Astrocyte (in vitro differentiated cells and primary cell): ENCODE data around the gene CEP19. TPM values are rescaled to one million over a fixed set of nuclear protein-coding genes. Genes with fewer than 3 reads are reported as not detected.

ENCODE experiments used
- DNase-seq: peaks from one replicate; pipeline ENCODE4 v3.0.0-alpha.2; 2010; ENCODE audit warnings: low read depth
- FAIRE-seq: peaks from 2 replicates; lab custom pipeline; 2011; peaks lifted over from hg19 to GRCh38; lab: Jason Lieb, UNC
- H2AFZ ChIP-seq: 2 replicates; pipeline ENCODE4 v1.6.0; 2012; ENCODE audit warnings: low read depth, low read length, inconsistent platforms
- H3K27ac ChIP-seq: 2 replicates; pipeline ENCODE4 v1.5.1; 2011; ENCODE audit warnings: low read depth, low read length, inconsistent platforms
- H3K27me3 ChIP-seq: 2 replicates; pipeline ENCODE4 v1.6.0; 2011; ENCODE audit warnings: low read length, inconsistent platforms; ENCODE audit not compliant: insufficient read depth
- H3K36me3 ChIP-seq: 2 replicates; pipeline ENCODE4 v1.5.1; 2011; ENCODE audit warnings: low read length, inconsistent platforms; ENCODE audit not compliant: insufficient read depth
- H3K4me1 ChIP-seq: 2 replicates; pipeline ENCODE4 v1.5.1; 2011; ENCODE audit warnings: low read length, inconsistent platforms; ENCODE audit not compliant: insufficient read depth
- H3K4me2 ChIP-seq: 2 replicates; pipeline ENCODE4 v1.6.0; 2012; ENCODE audit warnings: low read length, inconsistent platforms
- H3K4me3 ChIP-seq: 2 replicates; pipeline ENCODE4 v1.5.1; 2011; ENCODE audit warnings: low read depth, mild to moderate bottlenecking, low read length, inconsistent platforms; ENCODE audit not compliant: insufficient read depth
- H3K79me2 ChIP-seq: 2 replicates; pipeline ENCODE4 v1.6.0; 2012; ENCODE audit warnings: mild to moderate bottlenecking, low read length, inconsistent platforms; ENCODE audit not compliant: insufficient read depth
- H3K9ac ChIP-seq: 2 replicates; pipeline ENCODE4 v1.6.0; 2012; ENCODE audit warnings: mild to moderate bottlenecking, low read length, inconsistent platforms
- H3K9me3 ChIP-seq: 2 replicates; pipeline ENCODE4 v1.5.1; 2012; ENCODE audit warnings: low read depth, mild to moderate bottlenecking, low read length, inconsistent platforms; ENCODE audit not compliant: insufficient read depth
- H4K20me1 ChIP-seq: 2 replicates; pipeline ENCODE4 v1.6.0; 2012; ENCODE audit warnings: low read length, inconsistent platforms; ENCODE audit not compliant: insufficient read depth
- H3K27ac Mint-ChIP-seq: one replicate; pipeline ENCODE4 v1.8.0; 2021; ENCODE audit warnings: mild to moderate bottlenecking, mixed read lengths; ENCODE audit not compliant: unreplicated experiment
- H3K27me3 Mint-ChIP-seq: one replicate; pipeline ENCODE4 v1.8.0; 2021; ENCODE audit warnings: low read depth, mixed read lengths; ENCODE audit not compliant: unreplicated experiment
- H3K36me3 Mint-ChIP-seq: one replicate; pipeline ENCODE4 v1.8.0; 2021; ENCODE audit warnings: low read depth, mixed read lengths; ENCODE audit not compliant: unreplicated experiment
- H3K4me1 Mint-ChIP-seq: one replicate; pipeline ENCODE4 v1.8.0; 2021; ENCODE audit warnings: low read depth, mixed read lengths; ENCODE audit not compliant: unreplicated experiment
- H3K4me3 Mint-ChIP-seq: one replicate; pipeline ENCODE4 v1.8.0; 2021; ENCODE audit warnings: mild to moderate bottlenecking, moderate library complexity, mixed read lengths; ENCODE audit not compliant: unreplicated experiment
- H3K9me3 Mint-ChIP-seq: one replicate; pipeline ENCODE4 v1.8.0; 2021; ENCODE audit warnings: mild to moderate bottlenecking, mixed read lengths; ENCODE audit not compliant: unreplicated experiment
- EZH2 ChIP-seq: IDR thresholded peaks from 2 replicates; pipeline ENCODE4 v1.6.1; 2012; ENCODE audit warnings: mild to moderate bottlenecking, low read length, inconsistent platforms; ENCODE audit not compliant: insufficient read depth
- total RNA-seq: library from RNA; stranded (reverse); gene quantifications from 2 replicates; pipeline ENCODE4 v1.2.1, GENCODE V29; 2021
- TF ChIP-seq, protein P1 (sequence below): IDR thresholded peaks from 2 replicates; pipeline ENCODE4 v1.5.1; 2011; ENCODE audit warnings: low read depth, mild to moderate bottlenecking, inconsistent platforms, low read length, moderate library complexity; ENCODE audit not compliant: insufficient read depth

Gene CEP19
- total RNA-seq, 1 donor from 2014 or later: 2.8 TPM

GRCh38 chr3:196756732-196757131 is 44.7 kb upstream of the CEP19 start:
- Mint-ChIP-seq H3K4me1 (peaks cover 23% of the 10 kb centered on the region), H3K27ac (no peak overlapping the region), H3K9me3 (peaks cover 12% of the 10 kb centered on the region), H3K36me3 (peaks cover 14% of the 10 kb centered on the region), H3K4me3 (no peak overlapping the region), H3K27me3 (no peaks in the 10 kb centered on the region)
- Histone ChIP-seq H3K9me3 (peaks cover 5% of the 10 kb centered on the region), H3K36me3 (peaks cover 4% of the 10 kb centered on the region), H3K4me2 (no peak overlapping the region), H3K4me3 (no peak overlapping the region), H2AFZ (no peak overlapping the region), H3K79me2 (peaks cover 91% of the 10 kb centered on the region), H3K27ac (no peak overlapping the region), H3K4me1 (no peaks in the 10 kb centered on the region), H4K20me1 (peaks cover 69% of the 10 kb centered on the region), H3K27me3 (no peaks in the 10 kb centered on the region), H3K9ac (no peak overlapping the region)
- DNase-seq: no peak
- FAIRE-seq: no peak
- TF ChIP-seq EZH2: no peak
- TF ChIP-seq, protein P1, sequence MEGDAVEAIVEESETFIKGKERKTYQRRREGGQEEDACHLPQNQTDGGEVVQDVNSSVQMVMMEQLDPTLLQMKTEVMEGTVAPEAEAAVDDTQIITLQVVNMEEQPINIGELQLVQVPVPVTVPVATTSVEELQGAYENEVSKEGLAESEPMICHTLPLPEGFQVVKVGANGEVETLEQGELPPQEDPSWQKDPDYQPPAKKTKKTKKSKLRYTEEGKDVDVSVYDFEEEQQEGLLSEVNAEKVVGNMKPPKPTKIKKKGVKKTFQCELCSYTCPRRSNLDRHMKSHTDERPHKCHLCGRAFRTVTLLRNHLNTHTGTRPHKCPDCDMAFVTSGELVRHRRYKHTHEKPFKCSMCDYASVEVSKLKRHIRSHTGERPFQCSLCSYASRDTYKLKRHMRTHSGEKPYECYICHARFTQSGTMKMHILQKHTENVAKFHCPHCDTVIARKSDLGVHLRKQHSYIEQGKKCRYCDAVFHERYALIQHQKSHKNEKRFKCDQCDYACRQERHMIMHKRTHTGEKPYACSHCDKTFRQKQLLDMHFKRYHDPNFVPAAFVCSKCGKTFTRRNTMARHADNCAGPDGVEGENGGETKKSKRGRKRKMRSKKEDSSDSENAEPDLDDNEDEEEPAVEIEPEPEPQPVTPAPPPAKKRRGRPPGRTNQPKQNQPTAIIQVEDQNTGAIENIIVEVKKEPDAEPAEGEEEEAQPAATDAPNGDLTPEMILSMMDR: no peak

DNA sequence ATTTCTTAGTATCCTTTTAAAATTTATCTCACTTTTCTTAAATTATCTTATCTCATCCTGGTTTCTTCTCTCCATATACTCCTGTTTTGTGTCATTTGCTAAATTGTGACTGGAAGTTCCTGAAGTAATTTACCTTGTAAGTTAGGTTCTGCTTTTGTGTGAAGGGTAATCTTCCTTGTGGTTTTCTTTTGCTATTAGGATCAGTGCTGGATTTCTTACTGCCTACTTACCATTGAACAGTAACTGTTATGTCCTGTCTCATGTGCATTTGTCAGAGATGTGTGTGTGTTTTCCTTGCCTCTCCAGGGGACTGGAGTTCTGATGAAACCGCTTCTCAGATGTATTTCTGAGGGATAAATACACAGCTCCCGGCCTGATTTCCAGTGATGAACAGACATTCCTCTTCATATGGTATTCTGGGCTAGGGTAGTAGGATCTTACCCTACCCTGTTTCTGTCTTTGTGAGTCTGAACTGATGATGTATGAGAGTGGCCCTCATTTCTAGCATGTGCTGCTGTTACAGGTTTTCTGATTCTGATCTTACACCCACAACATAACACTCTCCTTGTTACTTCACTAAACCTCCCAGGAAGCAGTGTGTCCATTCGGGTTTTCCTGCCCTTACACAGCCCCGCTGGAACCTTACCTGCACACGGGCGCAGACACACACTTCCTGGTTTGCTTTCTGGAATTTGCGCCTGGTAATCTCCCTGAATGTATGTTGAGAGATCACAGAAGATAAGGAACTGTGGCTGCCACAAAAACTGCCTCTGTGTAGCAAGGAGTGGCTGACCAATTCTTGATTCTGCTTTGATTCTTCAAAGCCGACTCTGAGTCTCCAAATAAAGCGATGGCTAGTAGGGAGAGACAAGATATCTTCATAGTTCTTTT is 42.3 kb upstream of the CEP19 start:
- peaks cover 4% of the 10 kb centered on the region for H3K36me3 ChIP-seq
- Mint-ChIP-seq H3K27ac (peak overlapping the region; percentile 73), H3K36me3 (peaks cover 14% of the 10 kb centered on the region), H3K9me3 (peaks cover 12% of the 10 kb centered on the region), H3K27me3 (no peaks in the 10 kb centered on the region), H3K4me1 (peaks cover 27% of the 10 kb centered on the region), H3K4me3 (no peak overlapping the region)
- DNase-seq: no peak
- no peak overlapping the region for H2AFZ ChIP-seq
- H3K4me2 ChIP-seq: no peak overlapping the region
- no peak overlapping the region for H3K4me3 ChIP-seq
- peaks cover 71% of the 10 kb centered on the region for H4K20me1 ChIP-seq
- no peak for FAIRE-seq
- peaks cover 5% of the 10 kb centered on the region for H3K9me3 ChIP-seq
- TF ChIP-seq EZH2: no peak
- TF ChIP-seq, protein P1: no peak
- no peak overlapping the region for H3K27ac ChIP-seq
- peaks cover 97% of the 10 kb centered on the region for H3K79me2 ChIP-seq
- no peaks in the 10 kb centered on the region for H3K4me1 ChIP-seq
- H3K27me3 ChIP-seq: no peaks in the 10 kb centered on the region
- no peak overlapping the region for H3K9ac ChIP-seq

GRCh38 chr3:196753201-196753600 is 41.2 kb upstream of the CEP19 start:
- DNase-seq (no peak), FAIRE-seq (no peak)
- H2AFZ ChIP-seq: no peak overlapping the region
- no peaks in the 10 kb centered on the region for H3K27me3 ChIP-seq
- H3K4me1 Mint-ChIP-seq: peaks cover 25% of the 10 kb centered on the region
- H4K20me1 ChIP-seq: peaks cover 74% of the 10 kb centered on the region
- TF ChIP-seq, protein P1: no peak
- no peak for TF ChIP-seq EZH2
- H3K27ac ChIP-seq: no peak overlapping the region
- no peaks in the 10 kb centered on the region for H3K27me3 Mint-ChIP-seq
- H3K36me3 ChIP-seq: peaks cover 6% of the 10 kb centered on the region
- peaks cover 5% of the 10 kb centered on the region for H3K9me3 ChIP-seq
- peaks cover 97% of the 10 kb centered on the region for H3K79me2 ChIP-seq
- H3K4me3 Mint-ChIP-seq: no peak overlapping the region
- H3K4me3 ChIP-seq: no peak overlapping the region
- H3K9me3 Mint-ChIP-seq: peaks cover 13% of the 10 kb centered on the region
- H3K4me2 ChIP-seq: no peak overlapping the region
- H3K27ac Mint-ChIP-seq: no peak overlapping the region
- no peak overlapping the region for H3K9ac ChIP-seq
- H3K36me3 Mint-ChIP-seq: peaks cover 14% of the 10 kb centered on the region
- no peaks in the 10 kb centered on the region for H3K4me1 ChIP-seq
